Esophagus squamous epithelium (tissue), 5 donors: Measurements from ENCODE around the gene PJVK. TPM values are rescaled to one million over a fixed set of nuclear protein-coding genes. Genes with fewer than 3 reads are reported as not detected.
"Not testable (repeated sequence)": the region's sequence is repeated elsewhere in the genome, so short reads cannot be mapped to it uniquely, and the experiment has no call there.

Experiments
- DNase-seq: peaks from one replicate; lab custom pipeline; 2025; lab: John Stamatoyannopoulos, UW
- H3K27ac ChIP-seq, 4 donors: fragments of 200-600 bp; sonication (generic); one replicate each; pipeline ENCODE4 v1.5.1; 2016 to 2019; ENCODE audit warnings: mild to moderate bottlenecking in 1 of 4
- H3K27me3 ChIP-seq, 4 donors: fragments of 200-600 bp; sonication (generic); 1 replicate in 3 of 4; 2 replicates in 1 of 4; pipeline versions ENCODE4 v1.5.1 to v1.6.0; 2017 to 2021; ENCODE audit warnings: antibody characterized with exemption in 1 of 4
- H3K36me3 ChIP-seq, 3 donors: fragments of 200-600 bp; sonication (generic); one replicate each; pipeline ENCODE4 v1.5.1; 2016 to 2019
- H3K4me1 ChIP-seq, 3 donors: fragments of 200-600 bp; sonication (generic); one replicate each; pipeline ENCODE4 v1.5.1; 2017 to 2019
- H3K4me3 ChIP-seq, 4 donors: fragments of 200-600 bp; sonication (generic); 1 replicate in 3 of 4; 2 replicates in 1 of 4; pipeline ENCODE4 v1.5.1; 2016 to 2019; ENCODE audit warnings: mild to moderate bottlenecking in 2 of 4, moderate library complexity in 1 of 4
- H3K9me3 ChIP-seq, 3 donors: fragments of 200-600 bp; sonication (generic); one replicate each; pipeline ENCODE4 v1.5.1; 2016 to 2019
- CTCF ChIP-seq, 6 experiments: fragments of 450-650 bp in 4 of 6; fragments of 200-600 bp in 2 of 6; sonication (generic) in 2 of 6; IDR thresholded peaks; one replicate each; pipeline ENCODE4 v1.5.1; 2016 to 2019; ENCODE audit warnings: antibody characterized with exemption in 6 of 6, mild to moderate bottlenecking in 4 of 6, moderate library complexity in 4 of 6
- POLR2A ChIP-seq, 4 donors: fragments of 450-650 bp; IDR thresholded peaks; one replicate each; pipeline ENCODE4 v1.6.1; 2017; ENCODE audit warnings: antibody characterized with exemption in 4 of 4, mild to moderate bottlenecking in 4 of 4, moderate library complexity in 3 of 4
- WGBS, 2 donors: methylation state at CpG; one replicate each; pipeline ENCODE4 v1.1.5; 2018; 5-methylcytosine and 5-hydroxymethylcytosine counted together
- intact Hi-C: fragments of 100-400 bp; cut with DNase I; formaldehyde crosslinking; loops from one replicate; pipeline ENCODE4 v1.15.0; 2022
- total RNA-seq, 4 donors: library from RNA; depleted of rRNA; stranded (reverse); fragments of >200 nt; gene quantifications; one replicate each; pipeline ENCODE4 v1.1.0, GENCODE V29; 2016
- donor health status: DM: yes; HTN: yes; CAD: no.

PJVK gene
- total RNA-seq, 4 donors from 2014 or later, result 0.35 to 3.4 (median 1.1) TPM; not detected in 1

- no peak for TF ChIP-seq POLR2A (IDR thresholded peaks at IDR 0.05)
- TF ChIP-seq CTCF (IDR thresholded peaks at IDR 0.05), result no peak
- H3K27ac ChIP-seq, result no peak overlapping the region
- H3K4me1 ChIP-seq, result peaks cover 0 to under 1% (median 0%) of the 10 kb centered on the region in 3 donors
- no peaks in the 10 kb centered on the region for H3K27me3 ChIP-seq
- 92 to 97% methylated on average over 4 to 11 of the region's 11 CpGs for WGBS, 2 donors
- DNase-seq, result no peak
- intact Hi-C loops, result no loop called here
- no peaks in the 10 kb centered on the region for H3K9me3 ChIP-seq
- H3K36me3 ChIP-seq, result no peaks in the 10 kb centered on the region
- H3K4me3 ChIP-seq, result no peak overlapping the region
Measured at GRCh38 chr2:178457390-178457886, 6.3 kb downstream of the PJVK start.

GRCh38 chr2:178469219-178469849, 18.2 kb downstream of the PJVK start:
- intact Hi-C loops, result no loop called here
- 87 to 88% methylated on average over 6 to 7 of the region's 7 CpGs for WGBS, 2 donors

GRCh38 chr2:178471313-178471712, 20.1 kb downstream of the PJVK start:
- H3K4me3 ChIP-seq, H3K4me1 ChIP-seq, H3K27ac ChIP-seq, H3K9me3 ChIP-seq, DNase-seq, intact Hi-C loops, H3K27me3 ChIP-seq: not testable (repeated sequence)
- WGBS, 2 donors, result 86 to 90% methylated on average over 3 to 5 of the region's 5 CpGs
- H3K36me3 ChIP-seq, result peaks cover 0 to 11% (median 0%) of the 10 kb centered on the region in 3 donors

More at GRCh38 chr2:178469219-178469849, 18.2 kb downstream of the PJVK start:
- Histone ChIP-seq H3K27me3 (no peaks in the 10 kb centered on the region), H3K27ac (no peak overlapping the region), H3K9me3 (no peaks in the 10 kb centered on the region), H3K4me1 (peaks cover 0 to 7% (median 3%) of the 10 kb centered on the region in 3 donors), H3K36me3 (peaks cover 0 to 16% (median 0%) of the 10 kb centered on the region in 3 donors), H3K4me3 (no peak overlapping the region)
- DNase-seq, result no peak
- TF ChIP-seq CTCF (IDR thresholded peaks at IDR 0.05) (no peak), POLR2A (IDR thresholded peaks at IDR 0.05) (no peak)

- no peak overlapping the region for H3K4me3 ChIP-seq
- no peak for DNase-seq
- peaks cover 0 to 24% (median 8%) of the 10 kb centered on the region in 3 donors for H3K4me1 ChIP-seq
- peaks cover 0 to 9% (median 0%) of the 10 kb centered on the region in 3 donors for H3K36me3 ChIP-seq
- intact Hi-C loops, result no loop called here
- H3K9me3 ChIP-seq, result no peaks in the 10 kb centered on the region
- no peak overlapping the region for H3K27ac ChIP-seq
- TF ChIP-seq CTCF (IDR thresholded peaks at IDR 0.05) (no peak), POLR2A (IDR thresholded peaks at IDR 0.05) (no peak)
- no peaks in the 10 kb centered on the region for H3K27me3 ChIP-seq
- WGBS, 2 donors, result 94 to 100% methylated on average over 2 of the region's 2 CpGs
Measured at GRCh38 chr2:178473373-178473772, 22.2 kb downstream of the PJVK start.

GRCh38 chr2:178473931-178474330, 22.8 kb downstream of the PJVK start:
- TF ChIP-seq POLR2A (IDR thresholded peaks at IDR 0.05), result no peak
- TF ChIP-seq CTCF (IDR thresholded peaks at IDR 0.05), result no peak

More at GRCh38 chr2:178473931-178474330, 22.8 kb downstream of the PJVK start:
- intact Hi-C loops, result no loop called here
- H3K9me3 ChIP-seq, result no peaks in the 10 kb centered on the region
- peaks cover 0 to 24% (median 8%) of the 10 kb centered on the region in 3 donors for H3K4me1 ChIP-seq
- H3K4me3 ChIP-seq, result no peak overlapping the region
- no peak for DNase-seq
- H3K36me3 ChIP-seq, result peaks cover 0 to 3% (median 0%) of the 10 kb centered on the region in 3 donors
- H3K27ac ChIP-seq, result no peak overlapping the region
- 28 to 38% methylated on average over 4 of the region's 4 CpGs for WGBS, 2 donors
- no peaks in the 10 kb centered on the region for H3K27me3 ChIP-seq
